ENCODE results near the gene RAP1GDS1.
"Not testable (repeated sequence)": the region's sequence is repeated elsewhere in the genome, so short reads cannot be mapped to it uniquely, and the experiment has no call there.

The RAP1GDS1 gene

GRCh38 chr4:98326168-98326567 is 65.0 kb downstream of the RAP1GDS1 start:
- no peaks in the 10 kb centered on the region for H3K4me1 ChIP-seq (ENCODE audit: control insufficient read depth, insufficient read depth, low read length)
- no peak overlapping the region for H3K9ac ChIP-seq (ENCODE audit: low read length)
- H3K36me3 ChIP-seq (ENCODE audit: control insufficient read depth, insufficient read depth, low read length, severe bottlenecking), result peaks cover 4% of the 10 kb centered on the region
- no peaks in the 10 kb centered on the region for H3K27me3 ChIP-seq (replicated peaks; ENCODE audit: control insufficient read depth, insufficient read depth, low read length)
- DNase-seq (ENCODE audit: low read depth), result no peak
- no peaks in the 10 kb centered on the region for H3K9me3 ChIP-seq (ENCODE audit: control insufficient read depth, low read length)
- no peak overlapping the region for H3K4me3 ChIP-seq (ENCODE audit: low read length)

GRCh38 chr4:98327694-98328093 is 66.5 kb downstream of the RAP1GDS1 start:
- Histone ChIP-seq H3K4me1 (ENCODE audit: control insufficient read depth, insufficient read depth, low read length) (peaks cover 3% of the 10 kb centered on the region), H3K9me3 (ENCODE audit: control insufficient read depth, low read length) (no peaks in the 10 kb centered on the region), H3K9ac (ENCODE audit: low read length) (no peak overlapping the region), H3K27me3 (replicated peaks; ENCODE audit: control insufficient read depth, insufficient read depth, low read length) (no peaks in the 10 kb centered on the region), H3K4me3 (ENCODE audit: low read length) (no peak overlapping the region), H3K36me3 (ENCODE audit: control insufficient read depth, insufficient read depth, low read length, severe bottlenecking) (peaks cover 4% of the 10 kb centered on the region)
- no peak for DNase-seq (ENCODE audit: low read depth)

GRCh38 chr4:98329879-98330640 is 68.9 kb downstream of the RAP1GDS1 start:
- H3K4me1 ChIP-seq (ENCODE audit: control insufficient read depth, insufficient read depth, low read length); H3K27me3 ChIP-seq (replicated peaks; ENCODE audit: control insufficient read depth, insufficient read depth, low read length); H3K9ac ChIP-seq (ENCODE audit: low read length); H3K36me3 ChIP-seq (ENCODE audit: control insufficient read depth, insufficient read depth, low read length, severe bottlenecking); H3K4me3 ChIP-seq (ENCODE audit: low read length); DNase-seq (ENCODE audit: low read depth); H3K9me3 ChIP-seq (ENCODE audit: control insufficient read depth, low read length): not testable (repeated sequence)

GRCh38 chr4:98332017-98332416 is 70.8 kb downstream of the RAP1GDS1 start:
- peaks cover 6% of the 10 kb centered on the region for H3K9me3 ChIP-seq (ENCODE audit: control insufficient read depth, low read length)

GRCh38 chr4:98334461-98334860 is 73.3 kb downstream of the RAP1GDS1 start:
- Histone ChIP-seq H3K9me3 (ENCODE audit: control insufficient read depth, low read length) (peaks cover 6% of the 10 kb centered on the region), H3K4me1 (ENCODE audit: control insufficient read depth, insufficient read depth, low read length) (peaks cover 8% of the 10 kb centered on the region), H3K9ac (ENCODE audit: low read length) (no peak overlapping the region), H3K36me3 (ENCODE audit: control insufficient read depth, insufficient read depth, low read length, severe bottlenecking) (no peaks in the 10 kb centered on the region), H3K27me3 (replicated peaks; ENCODE audit: control insufficient read depth, insufficient read depth, low read length) (no peaks in the 10 kb centered on the region), H3K4me3 (ENCODE audit: low read length) (no peak overlapping the region)
- DNase-seq (ENCODE audit: low read depth), result no peak

More at GRCh38 chr4:98332017-98332416, 70.8 kb downstream of the RAP1GDS1 start:
- no peak overlapping the region for H3K4me3 ChIP-seq (ENCODE audit: low read length)
- H3K4me1 ChIP-seq (ENCODE audit: control insufficient read depth, insufficient read depth, low read length), result peaks cover 3% of the 10 kb centered on the region
- DNase-seq (ENCODE audit: low read depth), result no peak
- H3K36me3 ChIP-seq (ENCODE audit: control insufficient read depth, insufficient read depth, low read length, severe bottlenecking), result peaks cover 4% of the 10 kb centered on the region
- H3K9ac ChIP-seq (ENCODE audit: low read length), result no peak overlapping the region
- no peaks in the 10 kb centered on the region for H3K27me3 ChIP-seq (replicated peaks; ENCODE audit: control insufficient read depth, insufficient read depth, low read length)

GRCh38 chr4:98338761-98339438 is 77.7 kb downstream of the RAP1GDS1 start:
- Histone ChIP-seq H3K9ac (ENCODE audit: low read length) (no peak overlapping the region), H3K27me3 (replicated peaks; ENCODE audit: control insufficient read depth, insufficient read depth, low read length) (no peaks in the 10 kb centered on the region), H3K4me1 (ENCODE audit: control insufficient read depth, insufficient read depth, low read length) (peaks cover 12% of the 10 kb centered on the region), H3K4me3 (ENCODE audit: low read length) (no peak overlapping the region), H3K9me3 (ENCODE audit: control insufficient read depth, low read length) (peaks cover 2% of the 10 kb centered on the region), H3K36me3 (ENCODE audit: control insufficient read depth, insufficient read depth, low read length, severe bottlenecking) (peaks cover 6% of the 10 kb centered on the region)
- DNase-seq (ENCODE audit: low read depth), result no peak

- H3K36me3 ChIP-seq (ENCODE audit: control insufficient read depth, insufficient read depth, low read length, severe bottlenecking), result peaks cover 17% of the 10 kb centered on the region
- no peak overlapping the region for H3K4me3 ChIP-seq (ENCODE audit: low read length)
- DNase-seq (ENCODE audit: low read depth), result peak; percentile 66
- no peak overlapping the region for H3K9ac ChIP-seq (ENCODE audit: low read length)
- H3K9me3 ChIP-seq (ENCODE audit: control insufficient read depth, low read length), result no peaks in the 10 kb centered on the region
- H3K4me1 ChIP-seq (ENCODE audit: control insufficient read depth, insufficient read depth, low read length), result peaks cover 12% of the 10 kb centered on the region
- no peaks in the 10 kb centered on the region for H3K27me3 ChIP-seq (replicated peaks; ENCODE audit: control insufficient read depth, insufficient read depth, low read length)
These were observed 80.1 kb downstream of the RAP1GDS1 start for GRCh38 chr4:98341309-98341708.

GRCh38 chr4:98343626-98344025 is 82.4 kb downstream of the RAP1GDS1 start:
- Histone ChIP-seq H3K9me3 (ENCODE audit: control insufficient read depth, low read length) (no peaks in the 10 kb centered on the region), H3K4me3 (ENCODE audit: low read length) (no peak overlapping the region)

GRCh38 chr4:98345838-98346237 is 84.7 kb downstream of the RAP1GDS1 start:
- H3K9ac ChIP-seq (ENCODE audit: low read length), result no peak overlapping the region
- no peak overlapping the region for H3K4me3 ChIP-seq (ENCODE audit: low read length)
- H3K36me3 ChIP-seq (ENCODE audit: control insufficient read depth, insufficient read depth, low read length, severe bottlenecking), result peaks cover 18% of the 10 kb centered on the region
- DNase-seq (ENCODE audit: low read depth), result no peak
- H3K4me1 ChIP-seq (ENCODE audit: control insufficient read depth, insufficient read depth, low read length), result peaks cover 6% of the 10 kb centered on the region
- H3K27me3 ChIP-seq (replicated peaks; ENCODE audit: control insufficient read depth, insufficient read depth, low read length), result no peaks in the 10 kb centered on the region
- H3K9me3 ChIP-seq (ENCODE audit: control insufficient read depth, low read length), result no peaks in the 10 kb centered on the region

More at GRCh38 chr4:98343626-98344025, 82.4 kb downstream of the RAP1GDS1 start:
- Histone ChIP-seq H3K36me3 (ENCODE audit: control insufficient read depth, insufficient read depth, low read length, severe bottlenecking) (peaks cover 18% of the 10 kb centered on the region), H3K9ac (ENCODE audit: low read length) (no peak overlapping the region), H3K4me1 (ENCODE audit: control insufficient read depth, insufficient read depth, low read length) (peaks cover 12% of the 10 kb centered on the region), H3K27me3 (replicated peaks; ENCODE audit: control insufficient read depth, insufficient read depth, low read length) (no peaks in the 10 kb centered on the region)
- DNase-seq (ENCODE audit: low read depth), result peak; percentile 66

- H3K36me3 ChIP-seq (ENCODE audit: control insufficient read depth, insufficient read depth, low read length, severe bottlenecking), result peaks cover 9% of the 10 kb centered on the region
- no peak overlapping the region for H3K4me3 ChIP-seq (ENCODE audit: low read length)
- H3K4me1 ChIP-seq (ENCODE audit: control insufficient read depth, insufficient read depth, low read length), result no peaks in the 10 kb centered on the region
- no peak for DNase-seq (ENCODE audit: low read depth)
- no peaks in the 10 kb centered on the region for H3K9me3 ChIP-seq (ENCODE audit: control insufficient read depth, low read length)
- no peaks in the 10 kb centered on the region for H3K27me3 ChIP-seq (replicated peaks; ENCODE audit: control insufficient read depth, insufficient read depth, low read length)
- H3K9ac ChIP-seq (ENCODE audit: low read length), result no peak overlapping the region
These were observed 91.2 kb downstream of the RAP1GDS1 start for GRCh38 chr4:98352396-98352795.

GRCh38 chr4:98352940-98353339 is 91.8 kb downstream of the RAP1GDS1 start:
- no peaks in the 10 kb centered on the region for H3K9me3 ChIP-seq (ENCODE audit: control insufficient read depth, low read length)
- H3K4me3 ChIP-seq (ENCODE audit: low read length), result no peak overlapping the region
- no peaks in the 10 kb centered on the region for H3K27me3 ChIP-seq (replicated peaks; ENCODE audit: control insufficient read depth, insufficient read depth, low read length)
- no peak overlapping the region for H3K9ac ChIP-seq (ENCODE audit: low read length)
- no peaks in the 10 kb centered on the region for H3K4me1 ChIP-seq (ENCODE audit: control insufficient read depth, insufficient read depth, low read length)
- H3K36me3 ChIP-seq (ENCODE audit: control insufficient read depth, insufficient read depth, low read length, severe bottlenecking), result peaks cover 9% of the 10 kb centered on the region
- no peak for DNase-seq (ENCODE audit: low read depth)

All from adipocyte (in vitro differentiated cells).